Measurements from ENCODE around the gene IL1A.

IL1A gene

GRCh38 chr2:112818094-112818902 lies 34.0 kb upstream of the IL1A start:
- DNase-seq = no peak

- no peak for DNase-seq
Measured at GRCh38 chr2:112817082-112817689, 32.9 kb upstream of the IL1A start.

DNA sequence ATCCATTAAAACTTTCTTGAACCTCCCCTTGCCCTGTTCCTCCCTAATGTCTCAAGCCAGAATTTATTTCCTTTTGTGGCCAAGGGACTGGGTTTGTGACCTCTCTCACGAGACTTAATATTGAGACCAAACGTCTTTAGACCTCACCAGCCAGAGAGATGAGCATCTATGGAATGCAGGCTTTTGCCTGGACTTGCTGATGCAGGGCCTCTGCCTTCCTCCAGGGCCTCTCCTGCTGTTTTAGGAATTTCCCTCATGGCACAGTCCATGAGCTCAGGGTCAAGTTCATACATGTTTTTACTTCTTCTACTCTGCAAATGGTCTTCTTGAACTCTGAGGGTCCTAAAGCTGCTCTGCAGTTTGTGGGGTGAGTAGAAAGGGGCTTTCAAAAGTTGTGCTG lies 30.0 kb upstream of the IL1A start:
- no peak for DNase-seq

- DNase-seq = no peak
Measured at GRCh38 chr2:112813280-112813966, 29.1 kb upstream of the IL1A start.

DNA sequence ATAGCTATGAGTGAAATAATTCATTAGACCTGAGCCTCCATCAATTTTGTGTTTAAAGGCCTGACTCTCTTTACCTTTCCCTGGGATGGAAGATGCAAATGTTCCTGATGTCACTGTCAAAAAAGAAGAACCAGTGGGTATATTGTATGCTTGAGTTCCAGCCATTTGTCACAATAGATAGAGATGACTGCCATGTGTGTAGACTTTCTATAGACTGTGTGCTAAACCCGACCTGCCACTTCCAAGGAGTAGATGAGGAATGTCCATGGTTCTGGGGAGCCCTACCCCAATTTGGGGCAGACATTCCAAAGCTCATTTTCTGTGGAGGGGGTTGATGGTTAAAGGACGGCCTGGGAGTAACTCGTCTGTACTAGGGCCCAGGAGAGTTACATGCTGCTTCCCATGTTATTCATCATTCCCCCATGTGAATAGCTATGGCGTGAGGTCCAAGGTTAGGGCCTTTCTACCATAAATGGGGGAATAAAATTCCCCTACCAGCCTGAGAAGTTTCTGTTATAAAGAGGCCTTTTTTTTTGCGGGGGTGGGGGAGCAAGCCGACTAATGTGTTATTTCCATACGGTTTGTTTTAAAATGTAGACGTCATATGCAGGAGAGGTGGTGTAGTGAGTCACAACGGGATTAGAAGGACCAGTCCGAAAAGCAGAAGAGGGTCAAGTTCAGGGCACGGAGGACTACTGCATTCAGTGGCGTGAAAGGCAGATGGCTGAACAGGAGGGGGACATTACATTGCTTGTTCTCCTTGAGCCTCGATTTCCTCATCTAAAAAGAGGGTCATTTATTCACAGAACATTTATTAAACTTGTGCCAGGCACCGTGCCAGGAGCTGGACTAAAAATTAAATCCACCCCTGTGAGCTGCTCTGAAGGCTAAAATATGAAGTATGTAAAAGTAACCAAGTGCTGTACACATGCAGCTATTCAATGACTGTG lies 28.3 kb upstream of the IL1A start:
- DNase-seq = no peak

- DNase-seq = no peak
Measured at GRCh38 chr2:112811841-112812306, 27.6 kb upstream of the IL1A start.

DNA sequence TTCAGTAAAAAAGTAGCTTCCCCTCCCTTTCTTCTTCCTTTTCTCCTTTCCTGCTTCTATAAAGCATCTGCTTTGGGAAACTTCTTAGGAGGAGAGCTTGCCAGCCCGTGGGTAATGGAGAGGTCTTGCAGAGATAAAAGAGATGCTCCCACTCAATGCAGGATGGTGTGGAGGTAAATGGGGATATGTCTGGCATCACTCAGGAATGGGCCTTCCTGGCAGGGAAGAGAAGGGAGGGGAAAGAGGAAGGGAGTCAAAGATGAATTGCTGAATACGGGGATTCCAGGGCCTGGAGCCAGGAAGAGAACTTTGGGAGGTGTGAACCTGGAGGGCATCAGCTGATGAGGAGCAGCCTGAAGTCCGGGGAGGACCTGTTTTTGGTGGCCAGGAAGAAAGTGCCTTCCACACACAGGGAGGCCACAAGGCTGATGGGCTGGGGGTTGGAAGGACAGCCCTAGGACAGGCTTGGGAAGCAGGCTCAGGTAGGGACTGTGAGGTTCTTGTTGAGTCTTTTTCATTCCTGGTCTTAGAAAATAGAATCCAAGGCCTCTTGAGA lies 27.1 kb upstream of the IL1A start:
- DNase-seq = no peak

GRCh38 chr2:112809112-112809511 lies 24.8 kb upstream of the IL1A start:
- DNase-seq = no peak

GRCh38 chr2:112807233-112807807 lies 23.0 kb upstream of the IL1A start:
- no peak for DNase-seq

- no peak for DNase-seq
Measured at GRCh38 chr2:112805542-112805941, 21.2 kb upstream of the IL1A start.

- no peak for DNase-seq
Measured at GRCh38 chr2:112803691-112804521, 19.6 kb upstream of the IL1A start.

DNA sequence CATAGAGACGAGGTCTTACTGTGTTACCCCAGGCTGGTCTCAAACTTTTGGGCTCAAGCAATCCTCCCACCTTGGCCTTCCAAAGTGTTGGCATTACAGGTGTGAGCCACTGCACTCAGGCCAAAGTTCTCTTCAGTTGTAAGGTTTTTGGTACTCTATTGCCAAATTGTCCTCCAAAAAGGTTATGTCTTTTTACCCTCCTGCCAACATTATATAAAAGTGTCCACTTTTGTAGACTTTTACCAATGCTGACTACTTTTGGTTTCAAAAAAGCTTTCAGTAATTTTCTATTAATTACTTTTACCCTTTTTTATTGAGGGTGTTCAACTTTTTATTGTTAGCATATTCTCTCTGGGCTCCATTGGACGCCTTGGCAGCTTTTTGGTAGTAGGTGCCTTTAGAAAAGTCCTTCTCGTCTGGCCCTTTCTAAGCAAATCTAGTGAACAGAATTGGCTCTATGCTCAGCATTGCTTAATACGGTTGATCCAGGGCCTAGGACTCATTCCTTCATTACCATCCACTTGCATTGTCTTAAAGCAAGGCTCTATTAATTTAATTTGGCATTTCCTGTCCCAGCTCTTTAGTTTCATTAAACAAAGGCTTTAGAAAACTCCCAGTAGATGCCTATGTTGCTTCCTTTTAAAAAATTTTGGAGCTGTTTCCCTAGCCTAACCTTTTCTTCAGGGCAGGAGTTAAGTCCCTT lies 16.7 kb upstream of the IL1A start:
- no peak for DNase-seq

- DNase-seq = no peak
Measured at GRCh38 chr2:112798979-112799975, 15.0 kb upstream of the IL1A start.

- no peak for DNase-seq
Measured at GRCh38 chr2:112796486-112796885, 12.2 kb upstream of the IL1A start.

DNA sequence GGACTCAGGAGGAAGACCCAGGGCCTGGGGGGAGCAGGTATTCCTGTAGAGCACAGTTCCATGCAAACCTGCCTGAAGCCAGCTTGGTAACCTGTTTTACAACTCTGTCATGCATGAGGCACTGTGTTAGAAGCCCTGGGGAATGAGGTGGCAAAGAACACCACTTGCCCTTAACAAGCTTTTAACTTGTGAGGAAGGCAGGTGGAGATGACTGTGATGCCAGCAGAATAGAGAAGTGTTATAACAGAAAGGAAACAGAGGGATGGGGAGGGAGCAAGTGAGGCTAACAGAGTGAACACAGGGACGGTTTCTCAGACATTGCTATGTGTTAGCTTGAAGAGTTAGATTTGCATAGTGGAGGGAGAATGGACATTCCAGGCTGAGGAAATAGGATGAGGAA lies 11.5 kb upstream of the IL1A start:
- no peak for DNase-seq

- DNase-seq = no peak
Measured at GRCh38 chr2:112794841-112795240, 10.5 kb upstream of the IL1A start.

- DNase-seq = no peak
Measured at GRCh38 chr2:112794131-112794733, 9.9 kb upstream of the IL1A start.
